Measurements from ENCODE around the gene MS4A2. TPM values are rescaled to one million over a fixed set of nuclear protein-coding genes. Genes with fewer than 3 reads are reported as not detected.
"Not testable (repeated sequence)": the region's sequence is repeated elsewhere in the genome, so short reads cannot be mapped to it uniquely, and the experiment has no call there.

The MS4A2 gene
- total RNA-seq, 1 experiment from 2014 or later = not detected

- DNase-seq (ENCODE audit: extremely low read depth, low read depth) = no peak
Observed at GRCh38 chr11:60100516-60100915, 12.1 kb downstream of the MS4A2 start.

- not testable (repeated sequence) for DNase-seq (ENCODE audit: extremely low read depth, low read depth)
Observed at GRCh38 chr11:60101368-60101767, 12.9 kb downstream of the MS4A2 start.

GRCh38 chr11:60104471-60105115 is 16.1 kb downstream of the MS4A2 start:
- DNase-seq (ENCODE audit: extremely low read depth, low read depth) = not testable (repeated sequence)

GRCh38 chr11:60108631-60109030 is 20.2 kb downstream of the MS4A2 start:
- DNase-seq (ENCODE audit: extremely low read depth, low read depth) = not testable (repeated sequence)

GRCh38 chr11:60111793-60112192 is 23.3 kb downstream of the MS4A2 start:
- no peak for DNase-seq (ENCODE audit: extremely low read depth, low read depth)

- no peak for DNase-seq (ENCODE audit: extremely low read depth, low read depth)
Observed at GRCh38 chr11:60116996-60117790, 28.7 kb downstream of the MS4A2 start.

GRCh38 chr11:60118338-60118737 is 29.9 kb downstream of the MS4A2 start:
- DNase-seq (ENCODE audit: extremely low read depth, low read depth) = no peak

- no peak for DNase-seq (ENCODE audit: extremely low read depth, low read depth)
Observed at GRCh38 chr11:60119710-60120109, 31.2 kb downstream of the MS4A2 start.

GRCh38 chr11:60121264-60121663 is 32.8 kb downstream of the MS4A2 start:
- DNase-seq (ENCODE audit: extremely low read depth, low read depth) = no peak

- DNase-seq (ENCODE audit: extremely low read depth, low read depth) = no peak
Observed at GRCh38 chr11:60122414-60123036, 34.1 kb downstream of the MS4A2 start.

GRCh38 chr11:60124802-60125432 is 36.5 kb downstream of the MS4A2 start:
- DNase-seq (ENCODE audit: extremely low read depth, low read depth) = no peak

- DNase-seq (ENCODE audit: extremely low read depth, low read depth) = no peak
Observed at GRCh38 chr11:60125956-60126585, 37.6 kb downstream of the MS4A2 start.

GRCh38 chr11:60127311-60127811 is 38.9 kb downstream of the MS4A2 start:
- no peak for DNase-seq (ENCODE audit: extremely low read depth, low read depth)

- DNase-seq (ENCODE audit: extremely low read depth, low read depth) = no peak
Observed at GRCh38 chr11:60128376-60128775, 39.9 kb downstream of the MS4A2 start.

- DNase-seq (ENCODE audit: extremely low read depth, low read depth) = not testable (repeated sequence)
Observed at GRCh38 chr11:60128866-60129265, 40.4 kb downstream of the MS4A2 start.

- DNase-seq (ENCODE audit: extremely low read depth, low read depth) = no peak
Observed at GRCh38 chr11:60129853-60130252, 41.4 kb downstream of the MS4A2 start.

- peak; percentile 13 for DNase-seq (ENCODE audit: extremely low read depth, low read depth)
Observed at GRCh38 chr11:60130496-60130895, 42.0 kb downstream of the MS4A2 start.

GRCh38 chr11:60131912-60132311 is 43.4 kb downstream of the MS4A2 start:
- DNase-seq (ENCODE audit: extremely low read depth, low read depth) = no peak

GRCh38 chr11:60133917-60134316 is 45.5 kb downstream of the MS4A2 start:
- no peak for DNase-seq (ENCODE audit: extremely low read depth, low read depth)

- no peak for DNase-seq (ENCODE audit: extremely low read depth, low read depth)
Observed at GRCh38 chr11:60143768-60144167, 55.3 kb downstream of the MS4A2 start.

GRCh38 chr11:60145677-60146076 is 57.2 kb downstream of the MS4A2 start:
- no peak for DNase-seq (ENCODE audit: extremely low read depth, low read depth)
